DLD1 (cell line): ENCODE data around the gene DDX24.

Experiments used
- in situ Hi-C: cut with HindIII; loops from 2 replicates; pipeline ENCODE4 v1.10.0; 2017; ENCODE audit warnings: low sequenced_read_pairs

The DDX24 gene

DNA sequence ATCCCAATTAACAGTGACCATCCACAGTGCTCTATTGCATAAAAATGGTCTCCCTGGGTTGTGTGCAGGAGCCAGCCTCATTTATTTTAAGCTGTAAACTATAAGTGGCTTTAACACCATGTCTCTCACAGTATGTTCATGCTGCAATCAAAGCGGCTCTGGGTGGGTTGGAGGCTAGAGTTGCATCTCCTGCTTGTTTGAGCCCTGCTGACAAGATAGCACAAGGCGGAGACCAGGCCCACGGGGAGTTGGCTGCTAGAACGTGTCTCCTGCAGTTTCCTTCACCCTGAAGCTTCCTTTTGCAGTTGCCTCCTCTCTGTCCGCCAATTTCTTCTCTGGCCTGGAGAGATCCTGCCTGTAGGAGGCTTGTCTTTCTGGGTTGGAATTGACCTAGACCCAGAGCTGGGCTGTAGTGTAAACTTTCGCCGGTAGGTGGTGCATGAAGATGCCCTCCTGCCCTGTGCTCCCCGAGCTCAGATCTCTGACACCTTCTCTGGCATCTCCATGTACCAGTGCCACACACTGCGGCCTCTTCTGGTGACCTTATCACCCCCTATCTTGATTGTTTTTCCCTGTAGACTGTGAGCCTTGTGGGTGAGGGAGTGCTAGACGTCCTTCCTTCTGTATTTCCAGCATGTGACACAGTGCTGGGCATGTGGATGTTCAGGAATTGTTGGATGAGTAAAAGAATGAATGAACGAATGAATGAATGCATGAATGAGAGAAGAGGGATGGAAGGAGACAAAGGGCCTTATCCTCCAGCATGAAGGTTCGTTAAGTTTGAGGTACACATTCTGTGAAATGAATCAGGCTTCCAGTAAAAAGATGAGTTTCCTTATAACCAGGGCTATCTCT is 44.5 kb downstream of the DDX24 start:
- in situ Hi-C loops, result no loop called here

DNA sequence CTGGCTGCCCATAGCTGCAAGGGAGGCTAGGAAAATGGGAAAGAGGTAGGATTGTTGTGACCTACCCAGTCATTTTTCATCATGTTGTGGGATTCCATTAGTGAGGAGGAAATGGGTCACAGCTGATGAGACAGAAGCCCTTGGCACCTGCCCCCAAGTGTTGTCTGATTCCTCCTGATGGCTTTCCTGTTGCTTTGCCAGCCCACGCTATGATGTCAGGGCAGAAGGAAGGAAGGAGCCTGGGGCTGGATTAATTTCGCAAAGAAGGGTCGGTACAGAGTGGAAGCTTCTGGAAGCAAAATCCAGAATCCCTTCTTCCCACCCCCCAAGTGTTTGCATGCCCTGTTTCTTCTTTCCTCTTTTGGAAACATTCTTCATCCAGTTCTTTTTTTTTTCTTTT is 46.1 kb downstream of the DDX24 start:
- in situ Hi-C loops, result no loop called here

DNA sequence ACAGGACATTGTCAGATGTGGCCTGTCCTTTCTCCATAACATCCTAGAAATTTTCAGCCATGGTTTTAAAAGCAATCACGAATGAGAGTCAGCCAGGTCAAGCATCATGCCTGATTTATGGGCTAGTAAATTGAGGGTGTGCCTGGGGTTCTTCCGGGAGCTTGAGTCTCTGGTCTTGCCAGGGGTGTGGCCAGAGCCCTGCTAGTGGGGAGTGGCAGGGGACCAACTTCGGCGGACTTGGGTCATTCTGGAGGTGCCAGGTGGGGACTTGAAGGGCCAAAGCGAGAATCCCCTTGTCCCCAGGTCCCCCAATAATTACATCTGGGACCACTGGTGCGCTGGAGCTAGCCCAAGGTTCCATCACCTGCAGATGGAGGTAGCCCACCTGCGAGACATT is 49.1 kb downstream of the DDX24 start:
- in situ Hi-C loops, result no loop called here

GRCh38 chr14:94031161-94031882 is 49.7 kb downstream of the DDX24 start:
- in situ Hi-C loops, result no loop called here

GRCh38 chr14:94030571-94030970 is 50.4 kb downstream of the DDX24 start:
- in situ Hi-C loops, result no loop called here

DNA sequence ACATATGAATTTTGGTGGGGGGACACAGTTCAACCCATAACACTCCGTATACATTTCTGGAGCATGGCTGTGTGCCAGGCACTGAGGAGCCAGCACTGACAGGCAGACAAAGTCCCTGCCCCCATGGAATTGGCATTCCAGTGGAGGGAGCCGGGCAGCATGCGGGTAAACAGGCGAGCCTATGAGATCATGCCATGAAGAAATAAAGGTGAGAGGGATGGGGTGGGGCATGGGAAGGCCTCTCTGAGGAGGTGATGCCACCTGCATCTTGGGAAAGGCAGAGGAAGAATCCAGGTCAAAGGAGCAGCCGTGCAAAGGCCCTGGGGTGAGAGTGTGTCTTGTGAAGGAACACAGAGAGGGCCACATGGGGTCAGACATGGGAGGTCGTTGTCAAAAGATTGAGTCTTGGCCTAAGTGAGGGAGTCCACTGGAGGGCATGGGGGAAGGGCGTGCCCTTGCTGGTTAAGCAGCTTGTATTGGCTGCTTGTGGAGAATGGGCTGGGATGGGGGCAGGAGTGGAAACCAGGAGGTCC is 51.3 kb downstream of the DDX24 start:
- in situ Hi-C loops, result loop anchor here (5.0 kb wide), 1 partner anchor 57 kb away; no protein-coding TSS in a partner anchor

DNA sequence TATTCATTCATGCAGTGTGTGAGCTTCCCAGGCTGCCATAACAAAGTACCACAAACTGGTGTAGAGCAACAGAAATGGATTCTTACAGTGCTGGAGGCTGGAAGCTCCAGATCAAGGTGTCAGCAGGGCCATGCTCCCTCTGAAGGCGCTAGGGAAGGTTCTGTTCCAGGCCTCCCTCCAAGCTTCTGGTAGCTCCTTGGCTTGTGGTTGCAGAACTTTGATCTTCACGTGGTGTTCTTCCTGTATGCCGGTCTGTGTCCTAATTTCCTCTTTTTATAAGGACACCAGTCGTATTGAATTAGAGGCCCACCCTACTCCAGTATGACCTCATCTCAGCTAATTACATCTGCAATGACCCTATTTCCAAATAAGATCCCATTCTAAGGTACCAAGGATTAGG is 51.7 kb downstream of the DDX24 start:
- in situ Hi-C loops, result loop anchor here (5.0 kb wide), 1 partner anchor 57 kb away; no protein-coding TSS in a partner anchor

DNA sequence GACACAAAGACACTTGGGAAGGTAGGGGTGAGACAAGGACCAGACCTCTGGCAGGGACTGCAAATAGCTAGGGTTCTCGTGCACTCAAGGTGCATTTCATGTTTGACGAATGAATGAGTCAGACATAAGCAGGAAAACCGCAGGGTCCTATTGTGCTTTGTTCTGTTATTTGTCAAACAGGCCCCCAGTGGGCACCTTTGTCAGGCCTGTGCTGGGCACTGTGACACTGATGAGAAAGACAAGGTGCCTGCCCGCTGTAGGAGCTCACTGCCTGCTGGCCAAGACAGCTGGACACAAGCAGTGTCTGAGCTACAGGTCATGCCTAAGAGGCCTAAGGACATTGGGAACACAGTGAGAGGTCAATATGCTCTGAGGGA is 52.6 kb downstream of the DDX24 start:
- in situ Hi-C loops, result loop anchor here (5.0 kb wide), 1 partner anchor 56 kb away; no protein-coding TSS in a partner anchor

DNA sequence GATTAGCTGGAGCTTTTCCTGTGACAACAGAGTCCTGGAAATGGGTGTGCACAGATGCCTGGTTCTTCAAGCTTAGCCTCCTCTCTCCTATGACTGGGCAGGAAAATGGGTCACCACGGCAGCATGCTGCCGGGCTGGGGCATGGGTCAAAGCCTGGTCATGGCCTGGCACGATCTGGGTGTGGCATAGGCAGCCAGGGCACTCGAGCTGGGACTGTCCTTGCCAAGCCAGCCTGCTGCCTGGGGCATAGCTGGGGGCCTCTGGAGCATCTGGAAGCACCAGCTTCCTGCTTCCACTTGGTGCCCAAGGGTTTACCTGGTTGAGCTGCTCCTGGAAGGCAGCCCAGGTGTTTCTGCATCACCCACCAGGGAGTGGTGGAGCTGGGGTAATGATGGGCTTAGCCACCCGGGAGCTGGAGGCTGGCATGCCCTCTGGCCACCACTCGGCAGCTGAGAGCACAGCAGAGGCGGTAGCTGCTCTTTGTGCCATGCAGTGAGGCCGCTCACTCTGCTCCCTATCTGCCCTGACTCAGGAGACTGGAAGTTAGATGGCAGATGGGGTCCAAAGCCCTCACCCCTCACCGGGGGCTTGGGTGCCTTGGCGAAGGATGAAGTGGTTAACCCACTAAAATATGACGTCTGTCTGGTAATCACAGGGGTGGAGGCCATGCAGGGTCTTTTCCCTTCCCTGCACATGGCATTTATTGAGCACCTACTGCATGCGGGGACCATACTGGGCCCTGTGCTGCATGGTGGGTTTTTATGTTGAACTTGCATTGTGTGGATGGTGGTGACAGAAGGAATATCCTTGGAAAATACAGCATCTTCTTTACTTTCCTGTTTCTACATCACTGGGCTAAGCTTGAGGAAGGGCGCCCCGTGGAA is 53.2 kb downstream of the DDX24 start:
- in situ Hi-C loops, result loop anchor here (5.0 kb wide), 1 partner anchor 56 kb away; no protein-coding TSS in a partner anchor

GRCh38 chr14:94026889-94027469 is 54.0 kb downstream of the DDX24 start:
- in situ Hi-C loops, result loop anchor here (5.0 kb wide), 1 partner anchor 55 kb away; no protein-coding TSS in a partner anchor

DNA sequence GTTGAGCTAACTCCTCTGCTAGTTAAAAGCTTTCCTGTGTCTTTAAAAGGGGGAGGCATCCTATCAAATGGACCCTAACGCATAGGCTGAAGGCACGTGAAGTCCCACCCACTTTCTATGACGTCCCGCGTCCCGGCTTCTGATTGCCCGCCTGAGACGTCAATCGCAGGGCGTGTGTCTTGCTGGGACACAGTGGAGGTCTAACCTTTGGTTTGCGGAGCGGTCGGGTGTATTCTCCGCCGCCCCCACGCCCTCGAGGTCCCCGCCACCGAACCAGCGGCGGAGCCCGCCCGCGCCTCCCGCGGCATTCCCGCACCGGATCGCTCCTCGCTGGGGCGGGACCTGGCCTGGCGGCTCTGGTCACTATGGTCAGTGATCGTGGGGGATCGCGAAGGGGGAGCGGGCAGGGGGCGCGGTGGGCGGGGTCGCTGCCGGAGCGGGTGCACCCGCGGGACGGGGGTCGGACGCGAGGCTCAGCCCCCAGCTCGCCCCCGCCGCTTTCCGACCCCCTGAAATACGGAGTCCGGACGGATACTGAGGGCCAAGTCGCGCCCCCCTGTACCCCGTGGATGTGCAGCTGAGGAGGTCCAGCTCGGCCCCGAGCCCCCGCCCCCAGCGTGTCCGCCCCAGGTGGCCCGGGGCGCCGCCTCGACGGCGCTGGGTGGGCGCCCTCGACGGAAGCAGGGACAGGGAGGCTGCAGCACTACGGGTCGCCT is 54.7 kb downstream of the DDX24 start, which contains the start of gene OTUB2:
TSS of gene OTUB2 (plus strand) at position 168 of the 716 bp plus-strand sequence. CDS start at position 366, 198 bp downstream.
- in situ Hi-C loops, result loop anchor here (5.0 kb wide), 1 partner anchor 54 kb away; no protein-coding TSS in a partner anchor

GRCh38 chr14:94025720-94026119 is 55.3 kb downstream of the DDX24 start:
- in situ Hi-C loops, result loop anchor here (5.0 kb wide), 1 partner anchor 53 kb away; no protein-coding TSS in a partner anchor

- in situ Hi-C loops, result no loop called here
These were observed 56.5 kb downstream of the DDX24 start for GRCh38 chr14:94024549-94024948.

GRCh38 chr14:94022532-94023411 is 58.2 kb downstream of the DDX24 start:
- in situ Hi-C loops, result no loop called here

- in situ Hi-C loops, result no loop called here
These were observed 59.4 kb downstream of the DDX24 start for GRCh38 chr14:94021416-94022157.

- in situ Hi-C loops, result no loop called here
These were observed 60.0 kb downstream of the DDX24 start for GRCh38 chr14:94021001-94021400.

DNA sequence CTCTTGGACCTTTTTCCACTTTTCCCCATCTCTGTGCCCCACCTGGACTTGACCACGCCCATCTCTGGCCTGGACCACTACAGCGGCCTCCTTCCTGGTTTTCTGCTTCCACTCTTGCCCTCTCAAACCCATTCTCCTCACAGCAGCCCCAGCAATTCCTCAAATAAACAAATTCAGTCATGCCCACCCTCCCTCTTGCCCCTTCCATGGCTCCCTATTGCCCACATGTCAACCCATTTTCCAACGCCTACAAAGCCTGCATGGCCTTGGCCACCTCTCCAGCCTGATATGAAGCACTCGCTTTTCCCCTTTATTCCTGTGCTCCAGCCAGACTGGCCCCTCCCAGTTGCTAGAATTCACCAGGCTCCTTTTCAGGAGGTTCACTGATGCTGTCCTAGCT is 60.7 kb downstream of the DDX24 start:
- in situ Hi-C loops, result no loop called here

GRCh38 chr14:94019329-94019728 is 61.7 kb downstream of the DDX24 start:
- in situ Hi-C loops, result no loop called here
